Small intestine (tissue), 7 donors: ENCODE measurements around the gene PI4KA. TPM values are rescaled to one million over a fixed set of nuclear protein-coding genes. Genes with fewer than 3 reads are reported as not detected.

Source experiments
- DNase-seq, 2 donors: peaks; one replicate each; pipeline versions ENCODE4 v3.0.0 to v3.0.0-alpha.2; 2013
- FAIRE-seq: peaks from 2 replicates; lab custom pipeline; 2012; peaks lifted over from hg19 to GRCh38; lab: Jason Lieb, UNC
- H3K27ac ChIP-seq, 3 donors: one replicate each; pipeline ENCODE4 v1.5.1; 2013; ENCODE audit warnings: low read length in 2 of 3, mild to moderate bottlenecking in 2 of 3, control low read depth in 1 of 3, inconsistent platforms in 1 of 3, low read depth in 1 of 3, moderate library complexity in 1 of 3
- H3K27me3 ChIP-seq, 3 donors: one replicate each; pipeline ENCODE4 v1.6.1; 2013; ENCODE audit warnings: low read length in 3 of 3, inconsistent platforms in 1 of 3; ENCODE audit not compliant: control insufficient read depth in 3 of 3, insufficient read depth in 3 of 3
- H3K36me3 ChIP-seq, 3 donors: one replicate each; pipeline ENCODE4 v1.6.1; 2013; ENCODE audit warnings: low read length in 3 of 3, inconsistent platforms in 1 of 3, low read depth in 1 of 3, mild to moderate bottlenecking in 1 of 3, moderate library complexity in 1 of 3; ENCODE audit not compliant: control insufficient read depth in 3 of 3, insufficient read depth in 2 of 3
- H3K4me1 ChIP-seq, 3 donors: one replicate each; pipeline ENCODE4 v1.6.1; 2013; ENCODE audit warnings: low read length in 2 of 3, inconsistent platforms in 1 of 3, low read depth in 1 of 3, mild to moderate bottlenecking in 1 of 3, moderate library complexity in 1 of 3; ENCODE audit not compliant: control insufficient read depth in 3 of 3, insufficient read depth in 2 of 3
- H3K4me3 ChIP-seq, 3 donors: one replicate each; pipeline ENCODE4 v1.5.1; 2013; ENCODE audit warnings: low read length in 3 of 3, control low read depth in 1 of 3, inconsistent platforms in 1 of 3, low read depth in 1 of 3, mild to moderate bottlenecking in 1 of 3, moderate library complexity in 1 of 3
- H3K9me3 ChIP-seq, 2 donors: one replicate each; pipeline ENCODE4 v1.6.1; 2013; ENCODE audit warnings: low read depth in 1 of 2, low read length in 1 of 2; ENCODE audit not compliant: control insufficient read depth in 2 of 2, insufficient read depth in 1 of 2
- WGBS, 3 donors: extraction: QIAGEN DNeasy Blood & Tissue Kit; methylation state at CpG; one replicate each; pipeline ENCODE4 v1.1.7; 2013; 5-methylcytosine and 5-hydroxymethylcytosine counted together
- polyA plus RNA-seq, 4 donors: library from polyadenylated mRNA; stranded (reverse) in 3 of 4; unstranded in 1 of 4; fragments of 200-250 nt in 3 of 4; fragments of 120-200 nt in 1 of 4; gene quantifications; one replicate each; pipeline versions ENCODE4 v1.2.1 to v1.2.3, GENCODE V29; 2013
- donor health status: healthy with polysubstance abuse.
- donor health status: control.
- donor health status: control.
- donor health status: Bipolar disorder and iron deficiency.
- donor health status: healthy.

PI4KA gene
- polyA plus RNA-seq, 4 donors, result 40.5 to 82.0 (median 45.8) TPM

DNA sequence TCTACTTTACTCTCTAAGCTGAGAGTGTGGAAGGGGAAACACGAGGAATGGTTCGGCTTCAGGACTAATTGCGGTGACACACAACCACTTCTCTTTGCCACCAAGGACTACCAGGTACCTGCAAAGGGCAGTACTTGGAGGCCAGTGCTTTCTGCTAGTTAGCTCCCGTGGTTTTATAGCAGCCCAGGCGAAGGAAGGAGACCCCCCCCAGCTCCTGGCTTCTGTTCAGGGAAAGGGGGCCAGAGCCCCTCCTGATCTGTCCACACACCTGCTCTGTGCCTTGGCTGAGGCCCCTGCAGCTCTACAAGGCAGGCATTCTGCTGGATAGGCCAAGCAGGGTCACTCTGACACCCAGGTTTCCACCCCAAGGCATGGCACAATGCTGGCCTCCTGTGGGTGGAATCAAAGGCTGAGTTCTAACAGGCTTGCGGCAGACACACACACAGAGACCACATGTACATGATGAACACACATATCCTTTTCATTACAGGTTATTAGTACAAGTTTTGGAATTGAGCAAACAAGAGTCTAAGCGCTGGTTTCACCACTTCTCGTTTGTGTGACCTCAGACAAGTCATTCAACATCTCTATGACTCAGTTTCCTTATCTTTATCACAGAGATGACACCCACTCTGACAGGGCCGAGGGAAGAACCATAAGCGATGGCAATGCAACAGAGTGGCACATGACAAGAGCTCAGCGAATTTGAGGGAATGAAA is 77.2 kb downstream of the PI4KA start:
- Histone ChIP-seq H3K9me3 (no peaks in the 10 kb centered on the region), H3K27ac (no peak overlapping the region), H3K36me3 (peaks cover 5 to 41% (median 11%) of the 10 kb centered on the region in 3 donors), H3K4me3 (no peak overlapping the region), H3K27me3 (no peaks in the 10 kb centered on the region), H3K4me1 (peaks cover 0 to 11% (median 0%) of the 10 kb centered on the region in 3 donors)
- WGBS, 3 donors, result 78 to 87% (median 86%) methylated on average over 11 of the region's 11 CpGs
- DNase-seq (no peak), FAIRE-seq (no peak)

GRCh38 chr22:20779818-20780158 is 78.8 kb downstream of the PI4KA start:
- DNase-seq, result no peak
- Histone ChIP-seq H3K27ac (no peak overlapping the region), H3K9me3 (no peaks in the 10 kb centered on the region), H3K36me3 (peaks cover 3 to 32% (median 9%) of the 10 kb centered on the region in 3 donors), H3K27me3 (no peaks in the 10 kb centered on the region), H3K4me3 (no peak overlapping the region), H3K4me1 (peaks cover 0 to 11% (median 0%) of the 10 kb centered on the region in 3 donors)
- no peak for FAIRE-seq
- 84 to 92% (median 89%) methylated on average over 5 of the region's 5 CpGs for WGBS, 3 donors

GRCh38 chr22:20779014-20779817 is 79.4 kb downstream of the PI4KA start:
- DNase-seq, result no peak
- no peaks in the 10 kb centered on the region for H3K9me3 ChIP-seq
- 91 to 92% (median 91%) methylated on average over 25 of the region's 25 CpGs for WGBS, 3 donors
- FAIRE-seq, result no peak
- no peak overlapping the region for H3K27ac ChIP-seq
- H3K27me3 ChIP-seq, result no peaks in the 10 kb centered on the region
- peaks cover 0 to 11% (median 0%) of the 10 kb centered on the region in 3 donors for H3K4me1 ChIP-seq
- H3K36me3 ChIP-seq, result peaks cover 3 to 32% (median 9%) of the 10 kb centered on the region in 3 donors
- no peak overlapping the region for H3K4me3 ChIP-seq

- Histone ChIP-seq H3K27ac (peak overlapping the region in 2 of 3 donors; percentile 68 to 79), H3K36me3 (peaks cover 3 to 30% (median 9%) of the 10 kb centered on the region in 3 donors), H3K27me3 (no peaks in the 10 kb centered on the region), H3K9me3 (no peaks in the 10 kb centered on the region), H3K4me3 (no peak overlapping the region), H3K4me1 (peaks cover 0 to 19% (median 0%) of the 10 kb centered on the region in 3 donors)
- DNase-seq (peak; percentile 90 to 93), FAIRE-seq (no peak)
- 38 to 72% (median 57%) methylated on average over 10 of the region's 10 CpGs for WGBS, 3 donors
Measured at GRCh38 chr22:20777420-20778177, 81.0 kb downstream of the PI4KA start.

DNA sequence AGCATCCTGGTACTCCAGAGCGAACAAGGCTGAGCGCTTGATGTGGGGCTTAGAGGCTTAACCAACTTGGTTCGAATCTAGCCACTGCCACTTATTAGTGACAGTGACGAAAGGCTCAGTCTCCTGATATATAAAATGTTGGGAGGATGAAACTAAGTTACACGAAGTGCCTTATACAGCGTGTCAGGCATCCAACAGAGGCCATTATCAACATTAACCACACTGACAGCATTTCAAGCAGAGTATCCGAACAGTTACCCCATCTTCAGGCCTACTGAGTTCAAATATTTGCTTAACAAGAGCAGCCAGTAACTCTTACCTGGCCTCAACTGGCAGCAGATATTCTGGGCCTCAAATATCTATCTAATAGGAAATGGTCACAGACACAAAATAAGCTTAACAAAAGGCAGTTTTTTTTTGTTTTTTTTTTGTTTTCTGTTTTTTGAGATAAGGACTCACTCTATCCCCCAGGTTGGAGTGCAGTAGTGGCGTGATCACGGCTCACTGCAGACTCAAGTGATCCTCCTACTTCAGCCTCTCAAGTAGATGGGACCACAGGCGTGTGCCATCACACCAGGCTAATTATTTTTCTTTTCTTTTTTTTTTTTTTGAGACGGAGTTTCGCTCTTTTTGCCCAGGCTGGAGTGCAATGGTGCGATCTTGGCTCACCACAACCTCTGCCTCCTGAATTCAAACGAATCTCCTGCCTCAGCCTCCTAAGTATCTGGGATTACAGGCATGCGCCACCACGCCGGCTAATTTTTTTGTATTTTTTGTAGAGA is 81.8 kb downstream of the PI4KA start:
- WGBS, 3 donors, result 92 to 93% (median 92%) methylated on average over 17 of the region's 17 CpGs

GRCh38 chr22:20775342-20775895 is 83.2 kb downstream of the PI4KA start:
- 86 to 88% (median 87%) methylated on average over 4 of the region's 4 CpGs for WGBS, 3 donors
- Histone ChIP-seq H3K4me3 (no peak overlapping the region), H3K27ac (no peak overlapping the region), H3K27me3 (no peaks in the 10 kb centered on the region), H3K9me3 (no peaks in the 10 kb centered on the region), H3K36me3 (peaks cover 3 to 28% (median 9%) of the 10 kb centered on the region in 3 donors), H3K4me1 (peaks cover 0 to 19% (median 0%) of the 10 kb centered on the region in 3 donors)
- DNase-seq (no peak), FAIRE-seq (no peak)

More for the DNA sequence above, 81.8 kb downstream of the PI4KA start:
- peaks cover 0 to 19% (median 0%) of the 10 kb centered on the region in 3 donors for H3K4me1 ChIP-seq
- no peaks in the 10 kb centered on the region for H3K27me3 ChIP-seq
- peak overlapping the region in 1 of 3 donors; percentile 79 for H3K27ac ChIP-seq
- no peak overlapping the region for H3K4me3 ChIP-seq
- no peaks in the 10 kb centered on the region for H3K9me3 ChIP-seq
- DNase-seq (no peak), FAIRE-seq (no peak)
- peaks cover 7 to 32% (median 9%) of the 10 kb centered on the region in 3 donors for H3K36me3 ChIP-seq

DNA sequence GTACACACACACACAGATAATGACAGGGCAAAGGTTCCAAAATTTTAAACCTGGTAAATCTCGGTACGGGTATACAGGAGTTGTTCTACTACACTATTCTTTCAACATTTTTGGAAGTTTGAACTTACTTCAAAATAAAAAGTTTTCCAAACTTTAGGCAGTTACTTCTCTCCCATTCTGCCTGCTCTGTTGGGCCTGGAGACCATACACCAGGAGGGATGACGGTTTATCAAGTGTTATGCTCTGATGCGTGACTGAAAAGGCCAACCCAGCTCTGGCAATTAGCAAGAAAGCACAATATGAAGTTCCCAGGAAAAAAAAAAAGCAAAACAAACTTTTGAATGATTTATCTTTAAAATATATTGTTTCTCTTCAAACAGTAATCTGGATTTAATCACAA is 83.7 kb downstream of the PI4KA start:
- peaks cover 0 to 19% (median 0%) of the 10 kb centered on the region in 3 donors for H3K4me1 ChIP-seq

More for the DNA sequence above, 83.7 kb downstream of the PI4KA start:
- DNase-seq (no peak), FAIRE-seq (no peak)
- Histone ChIP-seq H3K27ac (no peak overlapping the region), H3K36me3 (peaks cover 3 to 28% (median 7%) of the 10 kb centered on the region in 3 donors), H3K27me3 (no peaks in the 10 kb centered on the region), H3K9me3 (no peaks in the 10 kb centered on the region), H3K4me3 (no peak overlapping the region)
- 69 to 91% (median 80%) methylated on average over 4 of the region's 4 CpGs for WGBS, 3 donors
